HG03460 (cell line): ENCODE measurements around the gene GIPC3.

Experiments
- ATAC-seq: cut with Tn5 transposase; IDR thresholded peaks from one replicate; pipeline ENCODE4 v1.9.1; 2021; ENCODE audit not compliant: unreplicated experiment

Gene GIPC3

DNA sequence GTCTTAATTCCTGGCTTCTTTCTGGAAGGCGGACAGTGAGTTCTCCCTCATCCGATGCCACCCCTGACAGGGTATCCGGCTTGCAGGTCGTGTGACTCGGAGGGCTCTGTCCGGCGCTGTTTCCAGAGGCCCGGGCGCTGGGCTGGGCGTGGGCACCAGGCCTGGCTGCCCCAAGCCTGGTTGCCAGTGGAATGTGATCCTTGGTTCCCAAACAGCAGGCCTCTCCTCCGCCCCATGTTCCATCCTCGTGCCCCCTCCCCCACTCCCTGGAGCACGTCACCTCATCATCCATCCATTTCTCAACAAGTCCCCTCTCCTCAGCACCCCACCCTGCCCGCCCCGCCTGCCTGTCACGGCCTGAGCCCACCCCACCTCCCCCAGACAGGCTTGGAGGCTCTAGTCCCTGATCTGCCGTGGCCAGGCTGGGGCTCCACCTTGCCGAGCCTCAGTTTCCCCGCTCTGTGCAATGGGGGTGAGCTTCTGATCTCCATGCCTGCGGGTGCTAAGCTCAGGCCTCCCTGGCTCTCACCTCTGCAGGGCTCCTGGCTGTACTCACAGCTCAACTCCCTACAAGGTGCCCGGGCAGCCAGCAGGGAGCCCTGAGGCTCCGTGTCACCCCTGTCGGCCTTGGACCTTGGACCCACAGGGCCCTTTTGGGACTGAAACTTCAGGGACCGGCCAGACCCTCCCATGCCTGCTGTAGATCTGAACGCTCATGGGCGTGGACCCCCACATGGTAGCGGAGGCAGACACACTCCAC is 19.1 kb downstream of the GIPC3 start:
- ATAC-seq = no peak

DNA sequence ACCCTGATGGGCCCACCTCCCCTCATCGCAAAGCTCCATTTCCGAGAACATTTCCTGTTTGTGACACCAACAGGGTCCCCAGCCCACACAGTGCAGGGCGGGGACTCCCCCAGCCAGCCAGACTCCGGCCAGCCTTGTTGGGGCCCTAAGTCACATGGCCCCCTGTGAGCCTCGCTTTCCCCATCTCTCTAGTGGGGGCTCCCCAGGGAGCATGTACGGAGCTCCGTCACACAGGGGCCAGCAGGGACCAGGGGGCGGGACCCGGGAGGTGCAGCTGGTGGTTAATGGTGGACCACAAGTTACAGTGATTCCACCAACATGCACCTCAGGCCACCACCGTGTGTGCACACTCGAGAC is 19.7 kb downstream of the GIPC3 start:
- no peak for ATAC-seq

GRCh38 chr19:3605361-3605760 is 20.1 kb downstream of the GIPC3 start:
- no peak for ATAC-seq

DNA sequence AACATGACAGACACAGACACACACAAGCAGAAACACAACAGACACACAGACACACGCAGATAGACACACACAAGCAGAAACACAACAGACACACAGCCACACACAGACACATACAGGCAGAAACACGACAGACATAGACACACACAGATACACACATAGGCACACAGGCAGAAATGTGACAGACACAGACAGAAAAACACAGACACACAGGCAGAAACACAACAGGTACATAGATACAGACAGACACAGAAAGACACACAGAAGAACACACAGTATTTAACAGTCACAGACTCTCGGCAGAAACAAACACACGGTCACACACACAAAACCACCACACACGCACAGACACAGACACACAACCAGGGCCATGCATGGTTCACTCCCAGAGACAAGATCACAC is 20.5 kb downstream of the GIPC3 start:
- ATAC-seq = no peak

GRCh38 chr19:3606174-3606689 is 21.0 kb downstream of the GIPC3 start:
- ATAC-seq = no peak

DNA sequence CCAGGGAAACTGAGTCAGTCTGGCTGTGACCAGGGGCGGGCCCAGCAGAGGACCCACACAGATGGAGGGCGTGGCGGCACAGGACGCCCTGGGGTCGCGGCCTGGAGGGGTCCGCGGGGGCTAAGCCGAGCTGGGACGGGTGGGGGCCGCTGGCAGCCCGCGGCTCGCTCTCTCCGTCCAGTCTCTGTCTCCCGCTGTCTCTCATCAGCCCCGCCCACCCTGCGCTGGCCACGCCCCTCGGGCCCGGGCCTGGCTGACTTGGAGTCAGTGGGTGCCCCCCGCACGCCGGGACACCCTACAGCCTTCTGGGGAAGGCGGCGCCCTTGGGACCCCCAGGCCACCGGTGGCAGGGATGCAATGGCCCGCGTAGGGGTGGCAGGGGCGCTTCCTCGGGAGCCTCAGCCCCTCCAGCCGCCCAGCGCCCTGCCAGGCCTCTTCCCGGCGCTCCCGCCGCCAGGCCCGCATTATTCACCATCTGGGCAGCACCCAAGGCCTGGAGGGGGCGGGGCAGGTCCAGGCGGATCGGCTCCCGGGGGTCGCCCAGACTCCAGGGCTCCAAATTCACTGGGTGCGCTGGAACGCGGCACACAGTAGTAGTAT is 21.5 kb downstream of the GIPC3 start, which contains the start of gene TBXA2R:
Gene TBXA2R (minus strand): TSS at position 186 of the 600 bp plus-strand sequence. CDS start 6,241 bp downstream, outside the sequence.
- ATAC-seq = no peak

- ATAC-seq = no peak
These were observed 22.2 kb downstream of the GIPC3 start for GRCh38 chr19:3607303-3608078.

DNA sequence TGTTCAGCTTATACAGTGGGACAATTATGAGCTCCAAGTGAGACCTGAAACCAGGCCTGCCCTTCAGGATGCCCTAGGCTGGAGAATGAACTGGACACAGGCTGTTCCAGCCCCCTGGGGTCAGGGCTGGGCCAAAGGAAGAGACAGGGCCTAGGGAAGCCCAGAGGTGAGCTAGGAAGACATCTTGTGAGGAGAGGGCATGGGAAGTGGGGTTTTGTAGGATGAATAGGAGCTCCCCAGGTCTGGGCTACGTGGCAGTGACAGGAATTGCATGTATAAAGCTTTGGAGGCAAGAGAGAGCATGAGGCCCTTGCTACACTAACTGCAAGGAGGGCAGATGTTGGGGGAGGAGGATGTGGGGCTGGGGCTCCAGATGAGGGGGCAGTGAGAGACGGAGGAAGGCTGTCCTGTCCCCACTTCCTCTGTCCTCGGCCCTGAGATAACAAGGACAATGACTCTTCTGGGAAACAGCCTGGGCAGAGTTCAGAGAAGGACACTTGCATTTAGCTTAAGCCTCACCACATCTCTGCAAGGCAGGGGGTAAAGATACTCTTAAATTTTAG is 22.9 kb downstream of the GIPC3 start:
- ATAC-seq = no peak

- ATAC-seq = no peak
These were observed 23.6 kb downstream of the GIPC3 start for GRCh38 chr19:3608750-3609322.

- ATAC-seq = no peak
These were observed 24.8 kb downstream of the GIPC3 start for GRCh38 chr19:3609779-3610719.

- ATAC-seq = no peak
These were observed 25.8 kb downstream of the GIPC3 start for GRCh38 chr19:3610745-3611717.

GRCh38 chr19:3611841-3612240 is 26.6 kb downstream of the GIPC3 start:
- no peak for ATAC-seq

- no peak for ATAC-seq
These were observed 27.1 kb downstream of the GIPC3 start for GRCh38 chr19:3612330-3612729.

GRCh38 chr19:3612901-3613741 is 27.8 kb downstream of the GIPC3 start:
- ATAC-seq = no peak

GRCh38 chr19:3613818-3614661 is 28.8 kb downstream of the GIPC3 start:
- no peak for ATAC-seq

- no peak for ATAC-seq
These were observed 29.7 kb downstream of the GIPC3 start for GRCh38 chr19:3614858-3615505.
